SIG-M5 (cell line): Measurements from ENCODE around the gene IL1R2.
"Not testable (repeated sequence)": the region's sequence is repeated elsewhere in the genome, so short reads cannot be mapped to it uniquely, and the experiment has no call there.

Experiments
- DNase-seq: peaks from one replicate; lab custom pipeline; 2025; lab: John Stamatoyannopoulos, UW

The IL1R2 gene

GRCh38 chr2:102061962-102062795 is 70.4 kb downstream of the IL1R2 start:
- no peak for DNase-seq

- no peak for DNase-seq
Measured at GRCh38 chr2:102062802-102063201, 71.0 kb downstream of the IL1R2 start.

GRCh38 chr2:102063487-102063911 is 71.7 kb downstream of the IL1R2 start:
- DNase-seq: no peak

- DNase-seq: peak; percentile 47
Measured at GRCh38 chr2:102063941-102064678, 72.3 kb downstream of the IL1R2 start.

- DNase-seq: no peak
Measured at GRCh38 chr2:102064679-102065674, 73.2 kb downstream of the IL1R2 start.

- DNase-seq: no peak
Measured at GRCh38 chr2:102065675-102066252, 74.0 kb downstream of the IL1R2 start.

- DNase-seq: no peak
Measured at GRCh38 chr2:102066554-102066953, 74.8 kb downstream of the IL1R2 start.

- not testable (repeated sequence) for DNase-seq
Measured at GRCh38 chr2:102068126-102068525, 76.4 kb downstream of the IL1R2 start.

GRCh38 chr2:102069311-102069974 is 77.7 kb downstream of the IL1R2 start:
- no peak for DNase-seq

- no peak for DNase-seq
Measured at GRCh38 chr2:102070058-102070642, 78.4 kb downstream of the IL1R2 start.

- DNase-seq: no peak
Measured at GRCh38 chr2:102072741-102073140, 81.0 kb downstream of the IL1R2 start.

- no peak for DNase-seq
Measured at GRCh38 chr2:102073168-102073724, 81.5 kb downstream of the IL1R2 start.

GRCh38 chr2:102074152-102074783 is 82.5 kb downstream of the IL1R2 start:
- DNase-seq: peak; percentile 26

- no peak for DNase-seq
Measured at GRCh38 chr2:102075479-102075878, 83.7 kb downstream of the IL1R2 start.

GRCh38 chr2:102076512-102076911 is 84.8 kb downstream of the IL1R2 start:
- no peak for DNase-seq
